Vagina (tissue), 1 donor: ENCODE data around the gene WNT7A. TPM values are rescaled to one million over a fixed set of nuclear protein-coding genes. Genes with fewer than 3 reads are reported as not detected.

Experiments
- total RNA-seq: library from RNA; depleted of rRNA; stranded (reverse); fragments of >200 nt; gene quantifications from one replicate; pipeline ENCODE4 v1.2.3, GENCODE V29; 2016

Gene WNT7A
- total RNA-seq, 1 donor from 2014 or later, result not detected

Other genes with a start within 250 kb of the WNT7A start
- 10.6 TPM for gene CHCHD4, start 244.8 kb upstream of the WNT7A start, total RNA-seq
- 118 TPM for gene TMEM43, start 245.0 kb upstream of the WNT7A start, total RNA-seq